Tibial artery (tissue), 4 donors: ENCODE data around the gene NANOGP8.
"Not testable (repeated sequence)": the region's sequence is repeated elsewhere in the genome, so short reads cannot be mapped to it uniquely, and the experiment has no call there.

Experiments used
- DNase-seq, 2 donors: peaks; one replicate each; pipeline ENCODE4 v3.0.0-alpha.2; 2019
- H3K27ac ChIP-seq, 2 donors: fragments of 200-600 bp; sonication (generic) in 1 of 2; 1 replicate in 1 of 2; 2 replicates in 1 of 2; pipeline ENCODE4 v1.5.1; 2018 to 2019; ENCODE audit warnings: mild to moderate bottlenecking in 1 of 2
- H3K27me3 ChIP-seq, 2 donors: fragments of 200-600 bp; sonication (generic) in 1 of 2; one replicate each; pipeline versions ENCODE4 v1.5.1 to v1.6.0; 2016 to 2019
- H3K36me3 ChIP-seq, 3 donors: fragments of 200-600 bp; sonication (generic) in 2 of 3; one replicate each; pipeline ENCODE4 v1.5.1; 2016 to 2019; ENCODE audit warnings: mild to moderate bottlenecking in 2 of 3
- H3K4me1 ChIP-seq, 4 donors: fragments of 200-600 bp; sonication (generic) in 2 of 4; 1 replicate in 3 of 4; 2 replicates in 1 of 4; pipeline ENCODE4 v1.5.1; 2016 to 2019
- H3K4me3 ChIP-seq, 2 donors: fragments of 200-600 bp; sonication (generic) in 1 of 2; 1 replicate in 1 of 2; 2 replicates in 1 of 2; pipeline ENCODE4 v1.5.1; 2018 to 2019; ENCODE audit warnings: mild to moderate bottlenecking in 2 of 2
- H3K9me3 ChIP-seq, 3 donors: fragments of 200-600 bp; sonication (generic) in 1 of 3; one replicate each; pipeline ENCODE4 v1.5.1; 2016 to 2019
- intact Hi-C: fragments of 100-400 bp; cut with DNase I; formaldehyde crosslinking; loops from one replicate; pipeline ENCODE4 v1.15.0; 2023; ENCODE audit warnings: low total_unique reads
- TF ChIP-seq, protein P1 (sequence below), 2 experiments: fragments of 200-600 bp in 1 of 2; fragments of 450-650 bp in 1 of 2; IDR thresholded peaks; one replicate each; pipeline ENCODE4 v1.5.1; 2017 to 2019; ENCODE audit warnings: antibody characterized with exemption in 2 of 2, mild to moderate bottlenecking in 1 of 2, moderate library complexity in 1 of 2

Gene NANOGP8, protein sequence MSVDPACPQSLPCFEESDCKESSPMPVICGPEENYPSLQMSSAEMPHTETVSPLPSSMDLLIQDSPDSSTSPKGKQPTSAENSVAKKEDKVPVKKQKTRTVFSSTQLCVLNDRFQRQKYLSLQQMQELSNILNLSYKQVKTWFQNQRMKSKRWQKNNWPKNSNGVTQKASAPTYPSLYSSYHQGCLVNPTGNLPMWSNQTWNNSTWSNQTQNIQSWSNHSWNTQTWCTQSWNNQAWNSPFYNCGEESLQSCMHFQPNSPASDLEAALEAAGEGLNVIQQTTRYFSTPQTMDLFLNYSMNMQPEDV

GRCh38 chr15:35085176-35085919, at the start of gene NANOGP8:
NANOGP8 (minus strand) TSS chr15:35085295; CDS start chr15:35085110, 185 bp downstream.
- H3K36me3 ChIP-seq, H3K4me1 ChIP-seq, H3K27me3 ChIP-seq, intact Hi-C loops, DNase-seq, H3K27ac ChIP-seq, H3K9me3 ChIP-seq, H3K4me3 ChIP-seq: not testable (repeated sequence)

- Histone ChIP-seq H3K4me1 (no peaks in the 10 kb centered on the region), H3K27ac (no peak overlapping the region), H3K9me3 (no peaks in the 10 kb centered on the region), H3K36me3 (no peaks in the 10 kb centered on the region), H3K4me3 (no peak overlapping the region), H3K27me3 (no peaks in the 10 kb centered on the region)
- TF ChIP-seq, protein P1, sequence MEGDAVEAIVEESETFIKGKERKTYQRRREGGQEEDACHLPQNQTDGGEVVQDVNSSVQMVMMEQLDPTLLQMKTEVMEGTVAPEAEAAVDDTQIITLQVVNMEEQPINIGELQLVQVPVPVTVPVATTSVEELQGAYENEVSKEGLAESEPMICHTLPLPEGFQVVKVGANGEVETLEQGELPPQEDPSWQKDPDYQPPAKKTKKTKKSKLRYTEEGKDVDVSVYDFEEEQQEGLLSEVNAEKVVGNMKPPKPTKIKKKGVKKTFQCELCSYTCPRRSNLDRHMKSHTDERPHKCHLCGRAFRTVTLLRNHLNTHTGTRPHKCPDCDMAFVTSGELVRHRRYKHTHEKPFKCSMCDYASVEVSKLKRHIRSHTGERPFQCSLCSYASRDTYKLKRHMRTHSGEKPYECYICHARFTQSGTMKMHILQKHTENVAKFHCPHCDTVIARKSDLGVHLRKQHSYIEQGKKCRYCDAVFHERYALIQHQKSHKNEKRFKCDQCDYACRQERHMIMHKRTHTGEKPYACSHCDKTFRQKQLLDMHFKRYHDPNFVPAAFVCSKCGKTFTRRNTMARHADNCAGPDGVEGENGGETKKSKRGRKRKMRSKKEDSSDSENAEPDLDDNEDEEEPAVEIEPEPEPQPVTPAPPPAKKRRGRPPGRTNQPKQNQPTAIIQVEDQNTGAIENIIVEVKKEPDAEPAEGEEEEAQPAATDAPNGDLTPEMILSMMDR (IDR thresholded peaks at IDR 0.05), result no peak
- DNase-seq, result no peak
- intact Hi-C loops, result no loop called here
Measured at GRCh38 chr15:35134299-35134698, 49.2 kb upstream of the NANOGP8 start.

- no peak overlapping the region for H3K4me3 ChIP-seq
- no peak overlapping the region for H3K27ac ChIP-seq
- no peaks in the 10 kb centered on the region for H3K27me3 ChIP-seq
- DNase-seq, result no peak
- intact Hi-C loops, result no loop called here
- TF ChIP-seq, protein P1 (IDR thresholded peaks at IDR 0.05), result no peak
- H3K4me1 ChIP-seq, result no peaks in the 10 kb centered on the region
- no peaks in the 10 kb centered on the region for H3K9me3 ChIP-seq
- no peaks in the 10 kb centered on the region for H3K36me3 ChIP-seq
Measured at GRCh38 chr15:35130245-35130644, 45.1 kb upstream of the NANOGP8 start.

DNA sequence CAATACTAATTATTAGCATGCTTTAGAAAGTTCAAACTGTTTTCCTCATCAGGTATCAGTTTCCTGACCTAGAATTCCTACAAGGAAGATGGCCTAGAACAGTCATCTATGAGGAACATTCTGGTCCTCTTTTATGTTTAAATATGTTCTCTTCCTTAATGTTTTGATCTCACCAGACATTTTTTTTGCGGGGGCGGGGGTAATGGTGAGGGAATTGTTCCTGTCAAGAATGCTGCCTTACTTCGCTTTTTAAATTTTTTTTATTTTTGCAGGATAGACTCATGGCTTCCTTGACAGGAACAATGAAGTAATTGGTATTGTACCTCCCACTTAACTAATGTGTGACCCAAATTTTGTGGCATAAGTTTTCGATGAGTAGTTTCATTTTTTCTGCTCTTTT, 44.3 kb upstream of the NANOGP8 start:
- no peak for DNase-seq
- H3K4me3 ChIP-seq, result no peak overlapping the region
- intact Hi-C loops, result no loop called here
- no peaks in the 10 kb centered on the region for H3K27me3 ChIP-seq
- H3K9me3 ChIP-seq, result no peaks in the 10 kb centered on the region
- H3K27ac ChIP-seq, result no peak overlapping the region
- no peaks in the 10 kb centered on the region for H3K4me1 ChIP-seq
- TF ChIP-seq, protein P1 (IDR thresholded peaks at IDR 0.05), result no peak
- no peaks in the 10 kb centered on the region for H3K36me3 ChIP-seq

DNA sequence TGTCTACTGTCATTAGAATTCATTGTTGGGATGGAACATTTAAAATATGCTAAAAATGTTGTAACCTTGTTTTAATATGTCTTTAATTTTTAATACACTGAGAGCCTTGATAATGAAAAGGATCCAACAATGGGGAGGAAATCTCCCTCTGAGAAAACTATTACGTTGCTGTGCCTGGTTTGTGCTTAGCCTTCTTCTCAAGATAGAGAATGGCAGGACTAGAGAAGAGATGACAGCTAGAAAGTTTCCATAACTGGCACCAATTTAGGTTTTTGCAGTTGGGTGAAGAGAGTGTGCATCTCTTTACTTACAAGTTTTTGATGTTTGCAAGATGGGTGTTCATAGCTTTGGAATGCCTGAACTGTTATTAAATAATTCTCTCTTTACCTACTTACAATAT, 42.6 kb upstream of the NANOGP8 start:
- Histone ChIP-seq H3K9me3 (no peaks in the 10 kb centered on the region), H3K4me3 (no peak overlapping the region), H3K27me3 (no peaks in the 10 kb centered on the region), H3K36me3 (no peaks in the 10 kb centered on the region), H3K4me1 (no peaks in the 10 kb centered on the region), H3K27ac (no peak overlapping the region)
- DNase-seq, result no peak
- TF ChIP-seq, protein P1 (IDR thresholded peaks at IDR 0.05), result no peak
- intact Hi-C loops, result no loop called here

DNA sequence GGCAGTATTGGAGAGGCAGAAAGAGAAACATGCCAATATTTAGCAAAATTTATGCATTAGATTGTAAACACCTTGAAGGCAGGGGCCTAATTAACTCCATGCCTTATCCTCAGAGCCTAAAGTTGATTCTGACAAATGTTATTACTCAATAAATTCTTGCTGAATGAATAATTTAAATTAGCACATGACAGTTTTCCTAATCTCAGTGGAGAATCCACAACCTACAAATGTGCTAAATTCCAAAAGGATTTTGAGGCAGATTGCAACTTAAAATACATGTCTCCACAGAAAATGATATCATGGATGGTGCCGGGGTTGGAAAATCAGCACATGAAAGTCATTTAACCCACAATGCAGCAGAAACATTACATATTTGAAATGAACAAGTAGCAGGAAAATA, 41.1 kb upstream of the NANOGP8 start:
- H3K4me3 ChIP-seq, result no peak overlapping the region
- intact Hi-C loops, result no loop called here
- TF ChIP-seq, protein P1 (IDR thresholded peaks at IDR 0.05), result no peak

More for the DNA sequence above, 41.1 kb upstream of the NANOGP8 start:
- H3K36me3 ChIP-seq, result no peaks in the 10 kb centered on the region
- H3K27ac ChIP-seq, result no peak overlapping the region
- H3K4me1 ChIP-seq, result no peaks in the 10 kb centered on the region
- DNase-seq, result no peak
- no peaks in the 10 kb centered on the region for H3K9me3 ChIP-seq
- no peaks in the 10 kb centered on the region for H3K27me3 ChIP-seq
